Measurements from ENCODE around the gene COL7A1. TPM values are rescaled to one million over a fixed set of nuclear protein-coding genes. Genes with fewer than 3 reads are reported as not detected.

COL7A1 gene
- polyA plus RNA-seq, 3 donors, result 0.37 to 1.9 TPM; not detected in 1

DNA sequence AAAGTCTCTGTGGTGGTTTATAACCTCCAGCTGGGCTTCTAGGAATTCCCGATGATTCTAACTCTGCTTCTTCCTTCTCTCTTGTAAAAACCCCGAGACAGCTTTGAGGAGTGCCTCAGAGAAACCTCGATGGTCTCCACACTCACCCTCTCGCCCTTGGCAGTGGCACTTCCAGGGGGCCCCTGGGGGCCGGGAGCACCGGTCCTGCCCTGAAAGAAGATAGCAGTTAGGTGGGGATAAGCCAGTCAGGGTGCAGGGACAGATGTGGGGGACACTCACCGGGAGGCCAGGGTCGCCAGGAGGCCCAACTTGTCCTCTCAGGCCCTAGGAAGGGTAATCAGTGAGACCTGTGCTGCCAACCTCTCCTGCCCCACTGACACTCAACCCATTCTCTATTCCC, 9.7 kb downstream of the COL7A1 start:
- Mint-ChIP-seq H3K27ac (peak overlapping the region in 1 of 7 donors; percentile 35), H3K4me1 (no peaks in the 10 kb centered on the region), H3K9me3 (peaks cover 0 to 3% (median 0%) of the 10 kb centered on the region in 7 donors), H3K36me3 (no peaks in the 10 kb centered on the region), H3K27me3 (ENCODE audit: low read depth in 3 of 3) (peaks cover 17 to 25% (median 23%) of the 10 kb centered on the region in 3 donors), H3K4me3 (no peak overlapping the region)
- Histone ChIP-seq H3K4me2 (replicated peaks; ENCODE audit: extremely low read depth, low read length, poor library complexity, severe bottlenecking) (no peak overlapping the region), H2AFZ (ENCODE audit: insufficient read depth, low read depth, low read length, poor library complexity, severe bottlenecking) (no peak overlapping the region), H3K36me3 (replicated peaks in 1 of 2; ENCODE audit: control insufficient read depth in 1 of 2, insufficient read depth in 2 of 2, low read length in 2 of 2) (no peaks in the 10 kb centered on the region), H4K20me1 (ENCODE audit: insufficient read depth, low read length) (no peaks in the 10 kb centered on the region), H3K27me3 (ENCODE audit: control insufficient read depth in 2 of 2, insufficient read depth in 2 of 2, low read length in 2 of 2) (peaks cover 0 to 17% of the 10 kb centered on the region in 2 donors), H3K79me2 (ENCODE audit: insufficient read depth, low read length) (no peaks in the 10 kb centered on the region), H3K4me3 (replicated peaks in 1 of 3; ENCODE audit: low read depth in 2 of 3, low read length in 3 of 3) (no peak overlapping the region), H3K9me3 (replicated peaks in 1 of 2; ENCODE audit: control insufficient read depth in 1 of 2, insufficient read depth in 1 of 2, low read length in 2 of 2) (no peaks in the 10 kb centered on the region), H3K9ac (ENCODE audit: insufficient read depth, low read length, poor library complexity, severe bottlenecking) (no peak overlapping the region), H3K27ac (ENCODE audit: low read depth in 1 of 2, low read length in 2 of 2) (no peak overlapping the region), H3K4me1 (ENCODE audit: control insufficient read depth in 1 of 2, insufficient read depth in 2 of 2, low read length in 2 of 2) (no peaks in the 10 kb centered on the region)
- intact Hi-C loops (cut with micrococcal nuclease), result no loop called here
- no peak for DNase-seq
- TF ChIP-seq, protein P1, sequence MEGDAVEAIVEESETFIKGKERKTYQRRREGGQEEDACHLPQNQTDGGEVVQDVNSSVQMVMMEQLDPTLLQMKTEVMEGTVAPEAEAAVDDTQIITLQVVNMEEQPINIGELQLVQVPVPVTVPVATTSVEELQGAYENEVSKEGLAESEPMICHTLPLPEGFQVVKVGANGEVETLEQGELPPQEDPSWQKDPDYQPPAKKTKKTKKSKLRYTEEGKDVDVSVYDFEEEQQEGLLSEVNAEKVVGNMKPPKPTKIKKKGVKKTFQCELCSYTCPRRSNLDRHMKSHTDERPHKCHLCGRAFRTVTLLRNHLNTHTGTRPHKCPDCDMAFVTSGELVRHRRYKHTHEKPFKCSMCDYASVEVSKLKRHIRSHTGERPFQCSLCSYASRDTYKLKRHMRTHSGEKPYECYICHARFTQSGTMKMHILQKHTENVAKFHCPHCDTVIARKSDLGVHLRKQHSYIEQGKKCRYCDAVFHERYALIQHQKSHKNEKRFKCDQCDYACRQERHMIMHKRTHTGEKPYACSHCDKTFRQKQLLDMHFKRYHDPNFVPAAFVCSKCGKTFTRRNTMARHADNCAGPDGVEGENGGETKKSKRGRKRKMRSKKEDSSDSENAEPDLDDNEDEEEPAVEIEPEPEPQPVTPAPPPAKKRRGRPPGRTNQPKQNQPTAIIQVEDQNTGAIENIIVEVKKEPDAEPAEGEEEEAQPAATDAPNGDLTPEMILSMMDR (IDR thresholded peaks at IDR 0.05), result no peak
- WGBS (ENCODE audit: insufficient coverage), result 86% methylated on average over 1 of the region's 8 CpGs

DNA sequence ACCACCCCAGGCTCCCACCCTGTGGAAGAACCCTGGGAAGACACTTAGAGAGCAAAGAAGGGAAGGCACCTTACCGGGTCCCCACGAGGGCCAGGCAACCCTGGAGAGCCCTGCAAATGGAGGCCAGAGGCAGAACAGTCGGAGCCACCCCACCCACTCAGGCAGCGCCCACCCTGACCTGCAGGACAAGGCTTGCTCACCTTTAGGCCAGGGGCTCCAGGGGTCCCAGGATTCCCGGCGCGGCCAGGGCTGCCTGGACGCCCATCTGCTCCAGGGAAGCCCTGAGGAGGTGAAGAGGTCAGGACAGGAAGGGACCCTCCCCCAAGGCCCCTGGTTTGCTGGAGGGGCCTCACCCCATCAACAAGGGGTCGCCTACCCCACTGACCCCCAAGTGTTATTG, 10.3 kb downstream of the COL7A1 start:
- Histone ChIP-seq H4K20me1 (ENCODE audit: insufficient read depth, low read length) (no peaks in the 10 kb centered on the region), H3K79me2 (ENCODE audit: insufficient read depth, low read length) (no peaks in the 10 kb centered on the region), H3K4me1 (ENCODE audit: control insufficient read depth in 1 of 2, insufficient read depth in 2 of 2, low read length in 2 of 2) (no peaks in the 10 kb centered on the region), H3K27me3 (ENCODE audit: control insufficient read depth in 2 of 2, insufficient read depth in 2 of 2, low read length in 2 of 2) (peaks cover 0 to 12% of the 10 kb centered on the region in 2 donors), H3K4me3 (replicated peaks in 1 of 3; ENCODE audit: low read depth in 2 of 3, low read length in 3 of 3) (no peak overlapping the region), H2AFZ (ENCODE audit: insufficient read depth, low read depth, low read length, poor library complexity, severe bottlenecking) (no peak overlapping the region), H3K9me3 (replicated peaks in 1 of 2; ENCODE audit: control insufficient read depth in 1 of 2, insufficient read depth in 1 of 2, low read length in 2 of 2) (no peaks in the 10 kb centered on the region), H3K27ac (ENCODE audit: low read depth in 1 of 2, low read length in 2 of 2) (no peak overlapping the region), H3K4me2 (replicated peaks; ENCODE audit: extremely low read depth, low read length, poor library complexity, severe bottlenecking) (no peak overlapping the region), H3K36me3 (replicated peaks in 1 of 2; ENCODE audit: control insufficient read depth in 1 of 2, insufficient read depth in 2 of 2, low read length in 2 of 2) (no peaks in the 10 kb centered on the region), H3K9ac (ENCODE audit: insufficient read depth, low read length, poor library complexity, severe bottlenecking) (no peak overlapping the region)
- no peak for DNase-seq
- Mint-ChIP-seq H3K9me3 (peaks cover 0 to 3% (median 0%) of the 10 kb centered on the region in 7 donors), H3K27ac (no peak overlapping the region), H3K27me3 (ENCODE audit: low read depth in 3 of 3) (peaks cover 16 to 21% (median 21%) of the 10 kb centered on the region in 3 donors), H3K4me1 (no peaks in the 10 kb centered on the region), H3K4me3 (no peak overlapping the region), H3K36me3 (no peaks in the 10 kb centered on the region)
- WGBS (ENCODE audit: insufficient coverage), result no CpG with 5 or more reads among the region's 9 CpGs
- TF ChIP-seq, protein P1 (IDR thresholded peaks at IDR 0.05), result no peak
- intact Hi-C loops (cut with micrococcal nuclease), result no loop called here

Data from CD14-positive monocyte (primary cell).